ENCODE measurements around the gene TRIM32.

The TRIM32 gene

GRCh38 chr9:116717150-116717549 lies 30.0 kb downstream of the TRIM32 start:
- H3K4me3 ChIP-seq (ENCODE audit: low read depth, low read length) = no peak overlapping the region
- TF ChIP-seq, protein P1, sequence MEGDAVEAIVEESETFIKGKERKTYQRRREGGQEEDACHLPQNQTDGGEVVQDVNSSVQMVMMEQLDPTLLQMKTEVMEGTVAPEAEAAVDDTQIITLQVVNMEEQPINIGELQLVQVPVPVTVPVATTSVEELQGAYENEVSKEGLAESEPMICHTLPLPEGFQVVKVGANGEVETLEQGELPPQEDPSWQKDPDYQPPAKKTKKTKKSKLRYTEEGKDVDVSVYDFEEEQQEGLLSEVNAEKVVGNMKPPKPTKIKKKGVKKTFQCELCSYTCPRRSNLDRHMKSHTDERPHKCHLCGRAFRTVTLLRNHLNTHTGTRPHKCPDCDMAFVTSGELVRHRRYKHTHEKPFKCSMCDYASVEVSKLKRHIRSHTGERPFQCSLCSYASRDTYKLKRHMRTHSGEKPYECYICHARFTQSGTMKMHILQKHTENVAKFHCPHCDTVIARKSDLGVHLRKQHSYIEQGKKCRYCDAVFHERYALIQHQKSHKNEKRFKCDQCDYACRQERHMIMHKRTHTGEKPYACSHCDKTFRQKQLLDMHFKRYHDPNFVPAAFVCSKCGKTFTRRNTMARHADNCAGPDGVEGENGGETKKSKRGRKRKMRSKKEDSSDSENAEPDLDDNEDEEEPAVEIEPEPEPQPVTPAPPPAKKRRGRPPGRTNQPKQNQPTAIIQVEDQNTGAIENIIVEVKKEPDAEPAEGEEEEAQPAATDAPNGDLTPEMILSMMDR (IDR thresholded peaks at IDR 0.05; ENCODE audit: borderline replicate concordance, insufficient read depth, low read depth, low read length) = no peak

- TF ChIP-seq, protein P1 (IDR thresholded peaks at IDR 0.05; ENCODE audit: borderline replicate concordance, insufficient read depth, low read depth, low read length) = no peak
- H3K4me3 ChIP-seq (ENCODE audit: low read depth, low read length) = no peak overlapping the region
Measured at GRCh38 chr9:116718111-116718510, 31.0 kb downstream of the TRIM32 start.

GRCh38 chr9:116720111-116720510 lies 33.0 kb downstream of the TRIM32 start:
- H3K4me3 ChIP-seq (ENCODE audit: low read depth, low read length) = no peak overlapping the region
- TF ChIP-seq, protein P1 (IDR thresholded peaks at IDR 0.05; ENCODE audit: borderline replicate concordance, insufficient read depth, low read depth, low read length) = no peak

- TF ChIP-seq, protein P1 (IDR thresholded peaks at IDR 0.05; ENCODE audit: borderline replicate concordance, insufficient read depth, low read depth, low read length) = no peak
Measured at GRCh38 chr9:116721411-116721810, 34.3 kb downstream of the TRIM32 start.

GRCh38 chr9:116721944-116722343 lies 34.8 kb downstream of the TRIM32 start:
- TF ChIP-seq, protein P1 (IDR thresholded peaks at IDR 0.05; ENCODE audit: borderline replicate concordance, insufficient read depth, low read depth, low read length) = no peak
- no peak overlapping the region for H3K4me3 ChIP-seq (ENCODE audit: low read depth, low read length)

More at GRCh38 chr9:116721411-116721810, 34.3 kb downstream of the TRIM32 start:
- no peak overlapping the region for H3K4me3 ChIP-seq (ENCODE audit: low read depth, low read length)

- TF ChIP-seq, protein P1 (IDR thresholded peaks at IDR 0.05; ENCODE audit: borderline replicate concordance, insufficient read depth, low read depth, low read length) = no peak
- H3K4me3 ChIP-seq (ENCODE audit: low read depth, low read length) = no peak overlapping the region
Measured at GRCh38 chr9:116724123-116724522, 37.0 kb downstream of the TRIM32 start.

DNA sequence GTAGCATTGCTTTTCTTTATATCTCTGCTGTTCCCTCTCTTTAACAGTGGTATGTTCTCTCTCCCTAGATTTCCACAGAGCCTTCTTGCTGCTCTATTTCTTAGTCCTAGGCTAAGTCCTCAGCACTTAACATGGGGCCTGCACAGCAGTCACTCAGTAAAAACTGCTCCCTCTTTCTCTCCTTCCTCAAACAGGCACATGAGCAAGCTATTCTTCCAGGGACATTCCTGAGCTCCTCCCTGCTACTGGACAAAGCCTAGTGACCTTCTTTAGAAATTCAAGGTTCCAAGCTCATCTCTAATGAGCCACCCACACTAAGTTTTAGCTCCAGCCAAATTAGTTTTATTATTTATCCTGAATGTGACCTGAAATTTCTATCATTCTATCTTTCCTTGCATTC lies 39.5 kb downstream of the TRIM32 start:
- TF ChIP-seq, protein P1 (IDR thresholded peaks at IDR 0.05; ENCODE audit: borderline replicate concordance, insufficient read depth, low read depth, low read length) = no peak
- H3K4me3 ChIP-seq (ENCODE audit: low read depth, low read length) = no peak overlapping the region

Data from GM12875 (cell line).